Measurements from ENCODE around the gene MMP19.

The MMP19 gene

DNA sequence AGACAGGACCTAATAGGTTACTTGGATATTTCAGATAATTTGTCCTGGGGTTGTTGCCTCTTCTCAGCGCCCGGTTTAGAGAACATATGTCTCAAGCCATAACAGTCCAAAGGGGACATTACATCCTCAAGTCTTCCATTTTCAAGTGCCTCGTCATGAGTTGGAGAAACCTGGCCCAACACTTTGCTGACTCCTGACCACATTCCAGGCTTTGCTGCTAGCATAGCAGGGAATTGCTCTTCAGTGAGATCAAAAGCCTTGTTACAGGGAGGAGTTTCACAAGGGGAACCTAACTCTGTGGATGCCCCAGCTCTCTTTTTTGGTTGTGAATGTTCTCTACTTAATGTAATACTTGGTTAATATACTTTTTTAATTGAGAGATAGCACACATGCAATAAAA, 8.2 kb upstream of the MMP19 start:
- Mint-ChIP-seq H3K27ac (ENCODE audit: low read depth) (no peak overlapping the region), H3K4me3 (no peak overlapping the region), H3K9me3 (no peaks in the 10 kb centered on the region), H3K27me3 (peaks cover 32% of the 10 kb centered on the region), H3K36me3 (ENCODE audit: insufficient read depth) (no peaks in the 10 kb centered on the region), H3K4me1 (no peaks in the 10 kb centered on the region)
- no peak for ATAC-seq (replicated peaks; ENCODE audit: extremely low read depth, poor library complexity, severe bottlenecking)
- DNase-seq (ENCODE audit: low spot score in 2 of 2) = no peak

DNA sequence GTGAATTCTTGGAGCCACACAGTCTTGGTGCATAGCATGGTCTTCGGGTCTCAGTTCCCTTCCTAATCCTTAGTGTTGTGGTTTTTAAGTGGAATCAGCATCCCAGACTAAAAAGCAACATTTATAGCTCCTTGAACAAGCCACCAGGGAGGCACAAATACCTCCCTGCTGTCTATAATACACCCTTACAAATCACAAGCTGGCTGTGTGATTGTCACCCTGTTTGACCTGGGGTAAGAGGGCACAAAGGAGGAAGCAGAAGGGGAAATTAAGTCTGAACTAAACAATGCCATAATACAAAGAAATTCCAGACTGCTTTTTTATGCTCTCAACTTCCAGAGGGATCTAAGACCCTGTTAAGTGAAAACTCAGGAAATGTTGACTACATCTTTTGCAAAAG, 7.7 kb upstream of the MMP19 start:
- DNase-seq (ENCODE audit: low spot score in 2 of 2) (no peak), ATAC-seq (replicated peaks; ENCODE audit: extremely low read depth, poor library complexity, severe bottlenecking) (no peak)
- H3K4me1 Mint-ChIP-seq = no peaks in the 10 kb centered on the region
- H3K9me3 Mint-ChIP-seq = no peaks in the 10 kb centered on the region
- no peaks in the 10 kb centered on the region for H3K36me3 Mint-ChIP-seq (ENCODE audit: insufficient read depth)
- peaks cover 32% of the 10 kb centered on the region for H3K27me3 Mint-ChIP-seq
- H3K27ac Mint-ChIP-seq (ENCODE audit: low read depth) = no peak overlapping the region
- H3K4me3 Mint-ChIP-seq = no peak overlapping the region

DNA sequence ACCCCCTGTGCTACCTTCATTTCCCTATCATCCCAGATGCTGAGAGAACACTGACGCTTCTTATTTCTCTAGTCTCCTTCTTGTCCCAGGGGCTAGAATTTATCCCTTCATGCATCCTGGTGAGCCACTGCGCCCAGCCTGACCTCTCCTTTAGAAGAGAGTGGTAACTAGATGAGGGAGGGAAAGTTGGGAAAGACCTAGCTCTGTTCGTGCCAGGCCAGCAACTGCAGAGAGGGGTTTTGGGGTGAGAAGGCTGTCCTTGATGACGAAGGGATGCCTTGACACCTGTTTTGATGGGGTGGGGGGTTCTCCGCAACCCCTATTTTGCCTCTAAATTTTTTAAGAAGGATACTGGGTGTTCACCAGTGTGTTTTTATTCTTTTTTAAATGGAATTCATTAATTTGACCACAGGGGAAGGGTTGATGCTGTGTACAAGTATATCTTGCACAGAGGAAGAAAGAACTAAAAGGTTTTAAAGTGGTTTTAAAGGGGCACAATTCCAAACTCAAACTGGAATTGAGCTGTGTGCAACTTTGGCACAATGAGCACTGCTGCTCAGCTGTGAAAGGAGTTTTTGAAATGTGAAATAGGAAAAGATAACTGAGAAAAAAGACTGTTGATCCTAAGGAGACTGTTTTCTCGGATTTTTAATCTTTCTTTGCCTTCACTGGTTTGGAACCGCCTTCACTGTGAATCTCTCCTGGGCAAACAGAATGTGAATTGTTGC, 7.0 kb upstream of the MMP19 start:
- Mint-ChIP-seq H3K36me3 (ENCODE audit: insufficient read depth) (no peaks in the 10 kb centered on the region), H3K4me3 (no peak overlapping the region), H3K4me1 (no peaks in the 10 kb centered on the region), H3K9me3 (no peaks in the 10 kb centered on the region), H3K27ac (ENCODE audit: low read depth) (no peak overlapping the region), H3K27me3 (peaks cover 32% of the 10 kb centered on the region)
- no peak for ATAC-seq (replicated peaks; ENCODE audit: extremely low read depth, poor library complexity, severe bottlenecking)
- no peak for DNase-seq (ENCODE audit: low spot score in 2 of 2)

DNA sequence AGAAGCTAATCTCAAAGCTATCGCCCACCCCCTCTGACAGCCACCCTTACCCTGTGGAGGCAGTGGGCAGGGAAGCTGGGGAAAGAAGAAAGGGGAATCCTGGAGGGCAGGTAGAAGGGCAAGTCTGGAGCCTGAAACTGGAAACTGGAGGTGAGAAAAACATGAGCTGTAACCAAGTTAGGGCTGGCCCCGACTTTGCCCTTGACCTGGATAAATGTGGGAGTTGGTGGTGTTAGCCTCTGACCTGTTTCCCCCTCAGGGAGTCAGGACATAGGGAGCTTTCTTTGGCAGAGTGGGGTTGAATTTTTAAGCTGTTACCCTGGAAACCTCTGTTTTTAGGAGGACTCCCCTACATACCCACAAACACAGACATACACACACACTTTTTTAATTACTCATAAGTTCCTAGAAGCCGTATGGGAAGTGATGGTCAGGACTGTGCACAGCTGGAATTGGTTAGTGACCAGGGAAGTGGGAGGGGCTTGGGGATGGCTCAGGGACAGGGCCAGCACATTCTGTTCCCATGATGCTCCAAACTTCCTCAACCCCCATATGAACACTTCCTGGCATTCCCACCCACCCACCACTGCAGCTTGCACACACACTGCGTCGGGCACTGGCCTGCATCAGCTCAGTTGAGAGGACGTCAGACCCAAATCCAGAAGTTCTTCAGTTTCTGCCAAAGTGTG, 5.0 kb upstream of the MMP19 start:
- H3K27ac Mint-ChIP-seq (ENCODE audit: low read depth) = no peak overlapping the region
- no peaks in the 10 kb centered on the region for H3K9me3 Mint-ChIP-seq
- DNase-seq (ENCODE audit: low spot score in 2 of 2) (no peak), ATAC-seq (replicated peaks; ENCODE audit: extremely low read depth, poor library complexity, severe bottlenecking) (no peak)
- H3K4me3 Mint-ChIP-seq = no peak overlapping the region
- no peaks in the 10 kb centered on the region for H3K4me1 Mint-ChIP-seq
- peaks cover 30% of the 10 kb centered on the region for H3K27me3 Mint-ChIP-seq
- no peaks in the 10 kb centered on the region for H3K36me3 Mint-ChIP-seq (ENCODE audit: insufficient read depth)

DNA sequence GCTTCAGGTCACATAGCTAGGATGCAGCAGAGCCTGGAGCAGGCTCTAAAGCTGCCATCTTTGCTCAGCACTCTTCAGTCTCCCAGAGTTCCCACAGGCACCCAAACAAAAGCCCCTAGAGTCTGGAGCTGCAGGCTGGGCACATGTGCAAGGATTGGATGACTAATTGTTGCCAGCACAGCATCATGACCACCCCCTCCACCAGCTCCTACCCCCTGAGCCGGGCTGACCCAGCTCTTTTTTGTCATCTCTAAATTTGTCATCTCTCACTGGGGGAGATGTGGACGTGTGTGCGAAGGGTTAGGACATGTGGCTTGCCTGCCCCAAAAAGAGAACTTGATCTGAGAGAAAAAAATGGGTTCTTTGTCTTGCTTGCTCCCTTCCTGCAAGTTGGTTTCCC, 4.3 kb upstream of the MMP19 start:
- DNase-seq (ENCODE audit: low spot score in 2 of 2) = no peak
- ATAC-seq (replicated peaks; ENCODE audit: extremely low read depth, poor library complexity, severe bottlenecking) = no peak
- Mint-ChIP-seq H3K27ac (ENCODE audit: low read depth) (no peak overlapping the region), H3K27me3 (peaks cover 26% of the 10 kb centered on the region), H3K36me3 (ENCODE audit: insufficient read depth) (no peaks in the 10 kb centered on the region), H3K4me3 (no peak overlapping the region), H3K9me3 (no peaks in the 10 kb centered on the region), H3K4me1 (no peaks in the 10 kb centered on the region)

DNA sequence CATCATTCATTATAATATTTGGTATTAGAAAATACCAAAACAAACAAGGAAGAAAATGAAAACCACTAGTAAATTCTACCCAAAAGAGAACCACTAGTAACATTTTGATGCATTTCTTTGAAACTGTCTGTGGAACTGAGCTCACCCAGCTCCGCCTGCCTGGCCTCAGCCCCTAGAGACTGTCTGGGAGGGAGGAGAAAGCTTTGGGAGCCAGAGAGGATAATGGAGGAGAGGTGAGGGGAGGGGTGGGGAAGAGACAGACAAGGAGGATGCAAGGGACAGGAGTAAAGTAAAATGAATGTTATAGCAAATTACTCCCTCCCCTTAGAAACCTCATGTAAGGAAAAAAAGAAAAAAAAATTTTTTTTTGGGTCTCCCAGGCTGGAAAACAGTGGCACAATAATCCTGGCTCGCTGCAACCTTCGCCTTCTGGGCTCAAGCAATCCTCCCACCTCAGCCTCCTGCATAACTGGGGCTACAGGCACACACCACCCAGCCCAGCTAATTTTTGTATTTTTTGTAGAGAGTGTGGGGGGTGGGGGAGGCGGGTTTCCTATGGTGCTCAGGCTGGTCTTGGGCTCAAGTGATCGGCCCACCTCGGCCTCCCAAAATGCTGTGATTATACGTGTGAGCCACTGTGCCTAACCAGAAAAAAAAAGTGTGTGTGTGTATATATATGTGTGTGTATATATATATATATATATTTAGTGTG, 3.2 kb upstream of the MMP19 start:
- Mint-ChIP-seq H3K27ac (ENCODE audit: low read depth) (no peak overlapping the region), H3K4me1 (no peaks in the 10 kb centered on the region), H3K36me3 (ENCODE audit: insufficient read depth) (no peaks in the 10 kb centered on the region), H3K4me3 (no peak overlapping the region), H3K27me3 (peaks cover 28% of the 10 kb centered on the region), H3K9me3 (no peaks in the 10 kb centered on the region)
- ATAC-seq (replicated peaks; ENCODE audit: extremely low read depth, poor library complexity, severe bottlenecking) (no peak), DNase-seq (ENCODE audit: low spot score in 2 of 2) (no peak)

DNA sequence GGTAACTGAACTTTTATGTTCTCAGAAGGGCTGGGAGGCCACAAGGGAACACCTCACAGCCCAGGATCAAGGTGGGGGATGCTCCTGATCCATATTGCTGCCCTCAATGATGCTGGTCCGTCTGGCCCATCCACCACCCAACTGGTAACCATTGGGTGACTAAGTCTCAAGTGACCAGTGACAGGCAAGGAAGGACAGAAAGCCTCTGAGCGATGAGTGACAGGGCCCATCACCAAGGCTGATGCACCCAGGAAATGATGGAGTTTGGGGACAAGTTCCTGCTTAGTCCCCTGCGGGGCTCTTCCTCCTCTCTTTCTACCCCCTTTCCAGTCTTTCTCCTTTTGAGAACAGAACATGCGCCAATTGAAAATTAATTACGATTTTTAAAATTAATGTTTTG, 2.6 kb upstream of the MMP19 start:
- peaks cover 22% of the 10 kb centered on the region for H3K27me3 Mint-ChIP-seq
- DNase-seq (ENCODE audit: low spot score in 2 of 2) (no peak), ATAC-seq (replicated peaks; ENCODE audit: extremely low read depth, poor library complexity, severe bottlenecking) (no peak)
- no peaks in the 10 kb centered on the region for H3K4me1 Mint-ChIP-seq
- no peaks in the 10 kb centered on the region for H3K36me3 Mint-ChIP-seq (ENCODE audit: insufficient read depth)
- H3K27ac Mint-ChIP-seq (ENCODE audit: low read depth) = no peak overlapping the region
- H3K4me3 Mint-ChIP-seq = no peak overlapping the region
- no peaks in the 10 kb centered on the region for H3K9me3 Mint-ChIP-seq

DNA sequence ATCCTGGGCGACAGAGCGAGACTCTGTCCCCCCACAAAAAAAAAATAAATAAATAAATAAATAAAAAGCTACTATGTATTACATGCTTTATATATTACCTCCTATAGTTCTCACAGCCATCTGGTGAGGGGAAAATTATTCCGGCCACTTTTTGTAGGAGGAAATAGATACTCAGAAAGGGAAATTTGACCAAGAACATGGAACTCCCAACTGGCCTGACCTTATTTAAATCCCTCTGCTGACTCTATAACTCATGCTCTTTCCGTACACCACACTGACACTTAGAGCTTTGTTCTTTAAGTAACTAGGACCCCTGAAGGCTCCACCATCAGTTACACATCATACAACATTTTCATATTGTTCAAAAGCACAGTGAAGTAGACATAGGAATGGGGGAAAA, 2.2 kb upstream of the MMP19 start:
- no peak for DNase-seq (ENCODE audit: low spot score in 2 of 2)

DNA sequence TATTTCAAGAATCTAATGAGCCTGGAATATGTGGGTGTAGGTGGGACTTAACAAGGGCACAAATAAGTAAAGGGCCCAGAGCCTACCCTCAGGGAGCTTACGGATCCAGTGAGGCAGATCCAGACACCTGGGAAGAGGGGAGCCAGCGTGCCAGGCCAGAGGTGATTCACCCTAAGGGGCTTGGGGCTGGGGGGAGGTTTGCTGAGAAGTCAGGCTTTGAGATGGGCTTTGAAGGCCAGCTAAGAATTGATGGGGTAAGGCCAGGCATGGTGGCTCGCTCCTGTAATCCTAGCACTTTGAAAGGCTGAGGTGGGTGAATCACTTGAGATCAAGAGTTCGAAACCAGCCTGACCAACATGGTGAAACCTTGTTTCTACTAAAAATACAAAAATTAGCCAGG, 695 bp upstream of the MMP19 start:
- Mint-ChIP-seq H3K36me3 (ENCODE audit: insufficient read depth) (no peaks in the 10 kb centered on the region), H3K4me3 (no peak overlapping the region), H3K9me3 (no peaks in the 10 kb centered on the region), H3K27me3 (peaks cover 9% of the 10 kb centered on the region), H3K27ac (ENCODE audit: low read depth) (no peak overlapping the region), H3K4me1 (no peaks in the 10 kb centered on the region)
- ATAC-seq (replicated peaks; ENCODE audit: extremely low read depth, poor library complexity, severe bottlenecking) (no peak), DNase-seq (ENCODE audit: low spot score in 2 of 2) (no peak)

More for the DNA sequence above, 2.2 kb upstream of the MMP19 start:
- no peak for ATAC-seq (replicated peaks; ENCODE audit: extremely low read depth, poor library complexity, severe bottlenecking)
- Mint-ChIP-seq H3K4me1 (no peaks in the 10 kb centered on the region), H3K9me3 (no peaks in the 10 kb centered on the region), H3K36me3 (ENCODE audit: insufficient read depth) (no peaks in the 10 kb centered on the region), H3K4me3 (no peak overlapping the region), H3K27me3 (peaks cover 18% of the 10 kb centered on the region), H3K27ac (ENCODE audit: low read depth) (no peak overlapping the region)

DNA sequence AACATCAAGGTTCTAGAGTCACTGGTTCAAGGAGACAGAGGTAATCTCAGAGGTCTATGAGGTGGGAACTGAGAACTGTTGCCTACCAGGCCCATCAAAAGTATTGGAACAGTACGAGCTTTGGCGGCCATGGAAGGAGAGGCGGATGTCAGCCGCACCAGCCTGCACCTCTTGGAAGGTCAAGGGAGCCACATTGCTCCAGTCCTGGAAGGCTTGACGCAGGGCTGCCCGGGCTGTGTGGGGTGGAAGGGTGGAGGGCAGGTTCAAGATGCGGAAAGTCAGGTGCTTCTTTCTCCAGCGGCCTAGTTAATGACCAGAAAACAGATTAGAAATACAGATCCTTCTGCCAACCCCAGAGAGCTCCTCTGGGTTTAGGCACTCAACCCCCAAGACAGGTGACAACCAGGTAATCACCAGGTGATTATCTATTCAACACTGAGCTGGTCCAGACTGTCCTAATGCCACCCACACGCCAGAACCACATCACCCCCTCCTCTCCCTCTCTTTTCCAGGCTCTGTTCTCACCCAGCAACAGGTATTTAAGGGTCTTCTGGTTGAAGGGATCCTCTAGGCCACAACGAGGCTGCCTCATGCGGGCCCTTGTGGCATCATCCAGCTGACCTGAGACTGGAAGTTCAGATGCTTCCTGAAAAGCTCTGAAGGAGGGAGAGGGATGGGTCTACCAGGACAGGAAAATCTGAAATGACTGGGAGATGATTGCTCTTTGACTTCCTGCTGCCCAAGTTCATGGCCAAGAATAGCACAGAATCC, 2.0 kb downstream of the MMP19 start:
- H3K9me3 Mint-ChIP-seq = no peaks in the 10 kb centered on the region
- H3K27me3 Mint-ChIP-seq = peaks cover 9% of the 10 kb centered on the region
- no peak overlapping the region for H3K27ac Mint-ChIP-seq (ENCODE audit: low read depth)
- no peaks in the 10 kb centered on the region for H3K36me3 Mint-ChIP-seq (ENCODE audit: insufficient read depth)
- H3K4me1 Mint-ChIP-seq = no peaks in the 10 kb centered on the region
- H3K4me3 Mint-ChIP-seq = no peak overlapping the region
- no peak for ATAC-seq (replicated peaks; ENCODE audit: extremely low read depth, poor library complexity, severe bottlenecking)
- no peak for DNase-seq (ENCODE audit: low spot score in 2 of 2)

DNA sequence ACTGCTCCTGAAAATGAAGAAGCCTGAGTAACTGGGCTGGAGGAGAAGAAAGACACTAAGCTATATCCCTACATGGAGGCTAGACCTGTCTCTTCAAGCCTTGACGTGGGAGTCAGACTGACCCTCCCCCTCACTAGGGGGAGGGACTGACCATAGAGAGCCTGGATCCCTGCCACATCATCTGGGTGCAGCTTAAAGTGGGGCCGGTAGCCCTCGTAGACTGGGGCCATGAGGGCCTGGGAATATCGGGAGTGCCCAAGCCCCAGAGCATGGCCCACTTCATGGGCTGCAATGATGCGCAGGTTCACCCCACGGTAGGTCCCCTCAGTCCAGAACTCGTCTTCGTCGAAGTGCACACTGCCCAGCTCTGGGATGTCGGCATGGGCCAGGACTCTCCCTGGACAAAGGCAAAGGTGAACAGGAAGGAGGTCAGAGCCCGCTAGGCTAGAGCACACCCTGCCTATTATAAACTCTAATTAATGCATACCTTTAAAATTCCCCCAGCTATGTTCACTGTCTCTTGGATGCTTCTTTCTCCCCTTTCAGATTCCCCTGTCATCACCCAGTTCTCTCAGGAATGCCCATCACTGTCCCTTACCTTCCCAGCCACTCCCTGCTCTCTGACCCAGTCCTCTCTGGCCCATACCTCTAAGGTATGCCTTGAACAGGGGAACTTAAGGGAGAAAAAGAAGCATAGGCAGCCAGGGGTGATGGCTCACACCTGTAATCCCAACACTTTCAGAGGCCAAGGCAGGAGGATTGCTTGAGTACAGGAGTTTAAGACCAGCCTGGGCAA, 3.2 kb downstream of the MMP19 start:
- H3K4me1 Mint-ChIP-seq = no peaks in the 10 kb centered on the region
- ATAC-seq (replicated peaks; ENCODE audit: extremely low read depth, poor library complexity, severe bottlenecking) = no peak
- peaks cover 9% of the 10 kb centered on the region for H3K27me3 Mint-ChIP-seq
- no peaks in the 10 kb centered on the region for H3K9me3 Mint-ChIP-seq
- no peaks in the 10 kb centered on the region for H3K36me3 Mint-ChIP-seq (ENCODE audit: insufficient read depth)
- no peak overlapping the region for H3K27ac Mint-ChIP-seq (ENCODE audit: low read depth)
- H3K4me3 Mint-ChIP-seq = no peak overlapping the region
- no peak for DNase-seq (ENCODE audit: low spot score in 2 of 2)

DNA sequence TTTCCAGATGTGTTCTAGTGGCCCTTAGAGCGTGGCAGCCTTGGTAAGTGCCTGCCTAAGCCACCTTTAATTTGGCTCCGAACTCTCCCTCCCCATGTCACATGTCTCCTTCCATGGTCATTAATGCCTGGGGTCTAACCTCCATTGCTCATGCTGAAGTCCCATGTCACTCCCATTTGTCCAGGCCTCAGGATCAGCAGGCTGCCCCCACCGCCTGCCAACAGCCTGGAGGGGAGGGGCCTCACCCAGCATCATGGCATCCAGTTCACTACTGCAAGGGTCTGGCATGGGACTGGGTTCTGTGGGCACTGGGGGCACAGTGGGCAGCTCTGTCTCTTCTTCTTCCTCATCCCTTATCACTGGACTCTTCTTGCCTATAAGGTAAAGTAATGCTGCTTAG, 4.4 kb downstream of the MMP19 start:
- peaks cover 9% of the 10 kb centered on the region for H3K27me3 Mint-ChIP-seq
- DNase-seq (ENCODE audit: low spot score in 2 of 2) (no peak), ATAC-seq (replicated peaks; ENCODE audit: extremely low read depth, poor library complexity, severe bottlenecking) (no peak)
- H3K27ac Mint-ChIP-seq (ENCODE audit: low read depth) = no peak overlapping the region
- H3K36me3 Mint-ChIP-seq (ENCODE audit: insufficient read depth) = no peaks in the 10 kb centered on the region
- H3K4me3 Mint-ChIP-seq = no peak overlapping the region
- no peaks in the 10 kb centered on the region for H3K4me1 Mint-ChIP-seq
- no peaks in the 10 kb centered on the region for H3K9me3 Mint-ChIP-seq

All from central memory CD8-positive, alpha-beta T cell (primary cell).